NCI-H345 (cell line): ENCODE data around the gene RDH5.
"Not testable (repeated sequence)": the region's sequence is repeated elsewhere in the genome, so short reads cannot be mapped to it uniquely, and the experiment has no call there.

Source experiments
- DNase-seq: peaks from one replicate; lab custom pipeline; 2025; lab: John Stamatoyannopoulos, UW

Gene RDH5

GRCh38 chr12:55746174-55746912 lies 26.1 kb downstream of the RDH5 start:
- DNase-seq: no peak

GRCh38 chr12:55746913-55747231 lies 26.7 kb downstream of the RDH5 start:
- no peak for DNase-seq

GRCh38 chr12:55748230-55748993 lies 28.2 kb downstream of the RDH5 start:
- DNase-seq: no peak

GRCh38 chr12:55755246-55755645 lies 35.1 kb downstream of the RDH5 start:
- DNase-seq: no peak

GRCh38 chr12:55757701-55758100 lies 37.5 kb downstream of the RDH5 start:
- DNase-seq: no peak

GRCh38 chr12:55758575-55758974 lies 38.4 kb downstream of the RDH5 start:
- DNase-seq: not testable (repeated sequence)

GRCh38 chr12:55760663-55761062 lies 40.5 kb downstream of the RDH5 start:
- no peak for DNase-seq

GRCh38 chr12:55762646-55763045 lies 42.5 kb downstream of the RDH5 start:
- no peak for DNase-seq

GRCh38 chr12:55765736-55766290 lies 45.6 kb downstream of the RDH5 start:
- DNase-seq: peak; percentile 25

GRCh38 chr12:55767156-55767555 lies 47.0 kb downstream of the RDH5 start:
- DNase-seq: no peak

- DNase-seq: no peak
Measured at GRCh38 chr12:55771736-55772135, 51.5 kb downstream of the RDH5 start.
